B cell (primary cell): ENCODE measurements around the gene CD36.

Experiments used
- CTCF ChIP-seq: fragments of 200-600 bp; IDR thresholded peaks from one replicate; pipeline ENCODE4 v1.8.0; 2022; ENCODE audit warnings: antibody characterized with exemption, mild to moderate bottlenecking
- EZH2 ChIP-seq: IDR thresholded peaks from 2 replicates; pipeline ENCODE4 v1.6.1; 2012; ENCODE audit warnings: borderline replicate concordance, low read depth, mild to moderate bottlenecking, moderate library complexity, low read length; ENCODE audit not compliant: insufficient read depth, poor library complexity, severe bottlenecking

- no peak for TF ChIP-seq CTCF
- TF ChIP-seq EZH2 = no peak
Observed at GRCh38 chr7:80608336-80608735, 30.1 kb upstream of the CD36 start.
